Activated CD8-positive, alpha-beta T cell treated with anti-CD3 and anti-CD28 coated beads for 36 hours (primary cell): ENCODE results near the gene PEAK1. TPM values are rescaled to one million over a fixed set of nuclear protein-coding genes. Genes with fewer than 3 reads are reported as not detected.

Experiments used
- ATAC-seq: fragments of 200-7000 bp; cut with Tn5 transposase; one replicate; pipeline ENCODE4 v1.10.0; 2021; ENCODE audit warnings: mild to moderate bottlenecking, moderate library complexity
- CTCF ChIA-PET: fragments of 350-600 bp; sonication (Branson Sonifier 250); formaldehyde crosslinking; loops from one replicate; lab custom pipeline; 2021; ENCODE audit warnings: antibody characterized with exemption; lab: Charles Lee
- POLR2A ChIA-PET: fragments of 350-600 bp; sonication (Branson Sonifier 250); formaldehyde crosslinking; loops from one replicate; lab custom pipeline; 2021; ENCODE audit warnings: antibody characterized with exemption; lab: Charles Lee
- DNase-seq: peaks from one replicate; pipeline ENCODE4 v3.0.0-alpha.2; 2020
- H3K27ac Mint-ChIP-seq: one replicate; pipeline ENCODE4 v1.8.0; 2021; ENCODE audit warnings: mild to moderate bottlenecking, mixed read lengths
- H3K27me3 Mint-ChIP-seq: one replicate; pipeline ENCODE4 v1.8.0; 2021; ENCODE audit warnings: mixed read lengths
- H3K36me3 Mint-ChIP-seq: one replicate; pipeline ENCODE4 v1.8.0; 2021; ENCODE audit warnings: low read depth, mixed read lengths
- H3K4me1 Mint-ChIP-seq: one replicate; pipeline ENCODE4 v1.8.0; 2021; ENCODE audit warnings: low read depth, mixed read lengths
- H3K4me3 Mint-ChIP-seq: one replicate; pipeline ENCODE4 v1.8.0; 2021; ENCODE audit warnings: mild to moderate bottlenecking, moderate library complexity, mixed read lengths
- H3K9me3 Mint-ChIP-seq: one replicate; pipeline ENCODE4 v1.8.0; 2021; ENCODE audit warnings: mixed read lengths
- intact Hi-C: fragments of 100-400 bp; cut with micrococcal nuclease; formaldehyde crosslinking; loops from one replicate; pipeline ENCODE4 v1.10.0; 2022
- total RNA-seq, 2 experiments: library from RNA; stranded (reverse); gene quantifications; one replicate each; pipeline ENCODE4 v1.2.3, GENCODE V29; 2021
- TF ChIP-seq, protein P1 (sequence below): fragments of 200-600 bp; IDR thresholded peaks from one replicate; pipeline ENCODE4 v1.8.0; 2022; ENCODE audit warnings: antibody characterized with exemption, mild to moderate bottlenecking

The PEAK1 gene
- total RNA-seq, 2 experiments from 2014 or later = 32.1 to 36.1 TPM

DNA sequence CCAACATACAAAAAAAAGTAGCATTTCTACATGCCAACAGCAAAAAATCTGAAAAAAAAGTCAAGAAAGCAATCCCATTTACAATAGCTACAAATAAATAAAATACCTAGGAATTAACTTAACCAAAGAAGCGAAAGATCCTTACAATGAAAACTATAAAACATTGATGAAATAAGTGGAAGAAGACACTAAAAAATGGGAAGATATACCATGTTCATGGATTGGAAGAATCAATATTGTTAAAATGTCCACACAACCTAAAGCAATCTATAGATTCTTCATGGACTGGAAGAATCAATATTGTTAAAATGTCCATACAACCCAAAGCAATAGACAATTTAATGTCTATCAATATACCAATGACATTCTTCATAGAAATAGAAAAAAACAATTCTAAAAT, 21.0 kb downstream of the PEAK1 start:
- DNase-seq (no peak), ATAC-seq (no peak)
- Mint-ChIP-seq H3K9me3 (peaks cover 39% of the 10 kb centered on the region), H3K27me3 (no peaks in the 10 kb centered on the region), H3K4me1 (peaks cover 28% of the 10 kb centered on the region), H3K4me3 (no peak overlapping the region), H3K36me3 (peaks cover 37% of the 10 kb centered on the region), H3K27ac (no peak overlapping the region)
- intact Hi-C loops = no loop called here
- TF ChIP-seq, protein P1, sequence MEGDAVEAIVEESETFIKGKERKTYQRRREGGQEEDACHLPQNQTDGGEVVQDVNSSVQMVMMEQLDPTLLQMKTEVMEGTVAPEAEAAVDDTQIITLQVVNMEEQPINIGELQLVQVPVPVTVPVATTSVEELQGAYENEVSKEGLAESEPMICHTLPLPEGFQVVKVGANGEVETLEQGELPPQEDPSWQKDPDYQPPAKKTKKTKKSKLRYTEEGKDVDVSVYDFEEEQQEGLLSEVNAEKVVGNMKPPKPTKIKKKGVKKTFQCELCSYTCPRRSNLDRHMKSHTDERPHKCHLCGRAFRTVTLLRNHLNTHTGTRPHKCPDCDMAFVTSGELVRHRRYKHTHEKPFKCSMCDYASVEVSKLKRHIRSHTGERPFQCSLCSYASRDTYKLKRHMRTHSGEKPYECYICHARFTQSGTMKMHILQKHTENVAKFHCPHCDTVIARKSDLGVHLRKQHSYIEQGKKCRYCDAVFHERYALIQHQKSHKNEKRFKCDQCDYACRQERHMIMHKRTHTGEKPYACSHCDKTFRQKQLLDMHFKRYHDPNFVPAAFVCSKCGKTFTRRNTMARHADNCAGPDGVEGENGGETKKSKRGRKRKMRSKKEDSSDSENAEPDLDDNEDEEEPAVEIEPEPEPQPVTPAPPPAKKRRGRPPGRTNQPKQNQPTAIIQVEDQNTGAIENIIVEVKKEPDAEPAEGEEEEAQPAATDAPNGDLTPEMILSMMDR = no peak
- ChIA-PET CTCF (no interaction called here), POLR2A (interaction anchor here (0.6 kb wide), 2 partner anchors 128 to 213 kb away, joined by 3 read pairs; no protein-coding TSS in a partner anchor)

DNA sequence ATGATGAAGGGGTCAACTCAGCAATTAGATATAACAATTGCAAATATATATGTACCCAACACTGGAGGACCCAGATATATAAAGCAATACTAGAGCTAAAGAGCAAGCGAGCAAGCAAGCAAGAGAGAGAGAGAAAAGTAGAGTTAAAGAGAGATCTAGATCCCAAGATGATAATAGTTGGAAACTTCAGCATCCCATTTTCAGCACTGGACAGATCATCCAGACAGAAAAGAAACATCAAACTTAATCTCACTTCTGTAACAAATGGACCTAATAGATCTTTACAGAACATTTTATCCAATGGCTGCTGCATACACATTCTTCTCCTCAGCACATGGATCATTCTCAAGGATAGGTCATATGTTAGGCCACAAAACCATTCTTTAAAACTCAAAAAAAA, 23.2 kb downstream of the PEAK1 start:
- Mint-ChIP-seq H3K27me3 (no peaks in the 10 kb centered on the region), H3K4me1 (peaks cover 10% of the 10 kb centered on the region), H3K4me3 (no peak overlapping the region), H3K9me3 (peaks cover 39% of the 10 kb centered on the region), H3K36me3 (peaks cover 37% of the 10 kb centered on the region), H3K27ac (no peak overlapping the region)
- no peak for DNase-seq
- TF ChIP-seq, protein P1 = no peak
- ChIA-PET CTCF (no interaction called here), POLR2A (no interaction called here)
- ATAC-seq = no peak
- intact Hi-C loops = no loop called here

DNA sequence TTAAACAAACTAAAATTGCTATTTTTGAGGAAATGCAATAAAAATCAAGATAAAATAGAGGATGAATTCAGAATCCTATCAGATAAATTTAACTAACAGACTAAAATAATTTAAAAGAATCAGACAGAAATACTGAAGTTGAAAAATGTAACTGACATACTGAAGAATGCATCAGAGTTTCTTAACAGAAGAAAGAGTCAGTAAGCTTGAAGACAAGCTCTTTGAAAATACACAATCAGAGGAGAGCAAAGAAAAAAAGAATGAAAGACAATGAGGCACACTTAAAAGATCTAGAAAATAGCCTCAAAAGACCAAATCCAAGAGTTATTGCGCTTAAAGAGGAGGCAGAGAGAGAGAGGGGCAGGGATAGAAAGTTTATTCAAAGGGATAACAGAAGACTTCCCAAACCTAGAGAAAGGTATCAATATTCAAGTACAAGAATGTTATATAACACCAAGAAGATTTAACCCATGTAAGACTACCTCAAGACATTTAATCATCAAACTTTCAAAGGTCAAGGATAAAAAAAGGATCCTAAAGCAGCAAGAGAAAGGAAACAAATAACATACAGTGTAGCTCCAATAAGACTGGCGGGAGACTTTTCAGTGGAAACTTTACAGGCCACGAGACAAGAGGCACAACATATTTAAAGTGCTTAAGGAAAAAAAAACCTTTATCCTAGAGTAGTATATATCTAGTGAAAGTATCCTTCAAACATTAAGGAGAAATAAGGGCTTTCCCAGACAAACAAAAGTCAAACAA, 24.7 kb downstream of the PEAK1 start:
- peaks cover 36% of the 10 kb centered on the region for H3K9me3 Mint-ChIP-seq
- DNase-seq = no peak
- intact Hi-C loops = no loop called here
- H3K4me1 Mint-ChIP-seq = peaks cover 3% of the 10 kb centered on the region
- no peak for ATAC-seq
- ChIA-PET POLR2A (no interaction called here), CTCF (no interaction called here)
- TF ChIP-seq, protein P1 = no peak
- H3K27me3 Mint-ChIP-seq = no peaks in the 10 kb centered on the region
- H3K4me3 Mint-ChIP-seq = no peak overlapping the region
- H3K27ac Mint-ChIP-seq = no peak overlapping the region
- peaks cover 34% of the 10 kb centered on the region for H3K36me3 Mint-ChIP-seq

DNA sequence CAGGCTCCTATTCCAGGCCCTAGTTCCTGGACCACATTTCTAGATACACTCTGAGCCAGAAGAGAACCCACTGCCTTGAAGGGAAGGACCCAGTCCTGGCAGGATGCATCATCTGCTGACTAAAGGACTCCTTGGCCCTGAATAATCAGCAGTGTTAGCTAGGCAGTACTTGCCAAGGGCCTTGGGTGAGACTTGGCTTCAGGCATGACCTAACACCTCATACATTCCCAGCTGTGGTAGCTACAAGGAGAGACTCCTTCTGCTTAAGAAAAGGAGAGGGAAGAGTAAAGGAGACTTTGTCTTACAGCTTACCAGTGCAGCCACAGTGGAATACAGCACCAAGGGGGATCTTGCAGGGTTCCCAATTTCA, 26.4 kb downstream of the PEAK1 start:
- TF ChIP-seq, protein P1 = no peak
- H3K27ac Mint-ChIP-seq = no peak overlapping the region
- H3K9me3 Mint-ChIP-seq = peaks cover 24% of the 10 kb centered on the region
- CTCF ChIA-PET = interaction anchor here (1.2 kb wide), 1 partner anchor 150 kb away, joined by 4 read pairs; no protein-coding TSS in a partner anchor
- DNase-seq (no peak), ATAC-seq (no peak)
- intact Hi-C loops = no loop called here
- POLR2A ChIA-PET = no interaction called here
- H3K27me3 Mint-ChIP-seq = no peaks in the 10 kb centered on the region
- peaks cover 23% of the 10 kb centered on the region for H3K36me3 Mint-ChIP-seq
- peaks cover 3% of the 10 kb centered on the region for H3K4me1 Mint-ChIP-seq
- no peak overlapping the region for H3K4me3 Mint-ChIP-seq

DNA sequence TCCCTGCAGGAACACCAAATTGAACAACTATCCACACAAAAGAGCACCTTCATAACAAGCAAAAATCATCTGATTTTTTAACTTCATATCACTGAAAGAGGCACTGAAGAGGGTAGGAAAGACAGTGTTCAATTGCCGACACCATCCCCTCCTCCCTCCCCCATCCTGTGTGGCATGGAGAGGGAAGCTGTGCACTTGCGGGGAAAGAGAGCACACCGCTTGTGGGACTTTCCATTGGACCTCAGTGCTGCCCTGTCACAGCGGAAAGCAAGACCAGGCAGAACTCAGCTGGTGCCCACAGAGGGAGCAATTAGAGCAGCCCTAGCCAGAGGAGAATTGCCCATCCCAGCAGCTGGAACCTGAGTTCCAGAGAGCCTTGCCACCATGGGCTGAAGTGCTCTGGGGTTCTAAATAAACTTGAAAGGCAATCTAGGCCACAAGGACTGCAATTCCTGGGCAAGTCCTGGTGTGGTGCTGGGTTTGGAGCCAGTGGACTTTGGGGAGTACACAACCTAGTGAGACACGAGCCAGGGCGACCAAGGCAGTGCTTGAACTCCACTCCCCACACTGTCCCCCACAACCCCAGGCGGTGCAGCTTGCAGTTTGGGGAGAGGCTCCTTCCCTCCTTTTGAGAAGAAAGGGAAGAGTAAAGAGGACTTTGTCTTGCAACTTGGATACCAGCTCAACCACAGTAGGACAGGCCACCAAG, 27.0 kb downstream of the PEAK1 start:
- POLR2A ChIA-PET = no interaction called here
- no peaks in the 10 kb centered on the region for H3K27me3 Mint-ChIP-seq
- intact Hi-C loops = no loop called here
- H3K9me3 Mint-ChIP-seq = peaks cover 18% of the 10 kb centered on the region
- peaks cover 18% of the 10 kb centered on the region for H3K36me3 Mint-ChIP-seq
- H3K27ac Mint-ChIP-seq = no peak overlapping the region
- ATAC-seq = no peak
- no peak for DNase-seq
- CTCF ChIA-PET = interaction anchor here (1.2 kb wide), 1 partner anchor 150 kb away, joined by 4 read pairs; no protein-coding TSS in a partner anchor
- TF ChIP-seq, protein P1 = no peak
- peaks cover 3% of the 10 kb centered on the region for H3K4me1 Mint-ChIP-seq
- H3K4me3 Mint-ChIP-seq = no peak overlapping the region
